HepG2 (cell line): ENCODE data around the gene SAMD8. TPM values are rescaled to one million over a fixed set of nuclear protein-coding genes. Genes with fewer than 3 reads are reported as not detected.

Source experiments
- ATAC-seq: fragments of 200-7000 bp; cut with Tn5 transposase; 3 replicates; pipeline ENCODE4 v1.9.1; 2020; ENCODE audit warnings: mild to moderate bottlenecking, moderate library complexity
- BruUV-seq: library from RNA; stranded (reverse); fragments of 400-500 nt; replicated peaks from 2 replicates; lab custom pipeline; 2021; lab: Mats Ljungman, UMichigan
- CTCF ChIA-PET: fragments of 300-600 bp; formaldehyde crosslinking; extraction: SDS; loops from one replicate; lab custom pipeline; 2021; ENCODE audit warnings: low total read pairs, inconsistent platforms, low intra/inter-chr PET ratio; lab: Yijun Ruan, JAX
- POLR2A ChIA-PET: fragments of 350-600 bp; sonication (Branson Sonifier 250); formaldehyde crosslinking; loops from one replicate; lab custom pipeline; 2020; ENCODE audit warnings: antibody characterized with exemption, inconsistent platforms; lab: Yijun Ruan, JAX
- DNase-seq: peaks from one replicate; pipeline ENCODE4 v3.0.0-alpha.2; 2015; ENCODE audit warnings: low spot score
- FAIRE-seq: peaks from 3 replicates; lab custom pipeline; 2011; peaks lifted over from hg19 to GRCh38; lab: Jason Lieb, UNC
- H2AFZ ChIP-seq: one replicate; pipeline ENCODE4 v1.6.1; 2011; ENCODE audit warnings: low read length, inconsistent platforms
- H3K27ac ChIP-seq: fragments of 300-600 bp; 3 replicates; pipeline ENCODE4 v1.8.0; 2011; ENCODE audit warnings: mixed run types, mild to moderate bottlenecking, mixed read lengths, low read length, inconsistent platforms; ENCODE audit not compliant: insufficient read depth; ENCODE audit errors: extremely low read length
- H3K27me3 ChIP-seq, 2 experiments: fragments of 200-600 bp in 1 of 2; 2 replicates in 1 of 2; 3 replicates in 1 of 2; pipeline versions ENCODE4 v1.6.0 to v1.8.0; 2011; ENCODE audit warnings: low read length in 2 of 2, mild to moderate bottlenecking in 2 of 2, moderate library complexity in 2 of 2, inconsistent platforms in 1 of 2; ENCODE audit not compliant: insufficient read depth in 2 of 2, control insufficient read depth in 1 of 2
- H3K36me3 ChIP-seq, 2 experiments: fragments of 200-600 bp in 1 of 2; replicated peaks in 1 of 2; 2 replicates in 1 of 2; 3 replicates in 1 of 2; pipeline versions ENCODE4 v1.5.1 to v1.8.0; 2011; ENCODE audit warnings: low read length in 2 of 2, inconsistent platforms in 1 of 2; ENCODE audit not compliant: insufficient read depth in 2 of 2, control insufficient read depth in 1 of 2
- H3K4me1 ChIP-seq: 2 replicates; pipeline ENCODE4 v1.5.1; 2012; ENCODE audit warnings: low read length, inconsistent platforms; ENCODE audit not compliant: insufficient read depth
- H3K4me2 ChIP-seq: 2 replicates; pipeline ENCODE4 v1.6.0; 2011; ENCODE audit warnings: low read depth, low read length, inconsistent platforms
- H3K4me3 ChIP-seq, 3 experiments: fragments of 200-600 bp in 1 of 3; sonication (generic), shearing (Covaris generic) in 1 of 3; replicated peaks in 1 of 3; 2 replicates each; pipeline ENCODE4 v1.5.1; 2011 to 2016; ENCODE audit warnings: low read length in 3 of 3, inconsistent platforms in 2 of 3, low read depth in 2 of 3, mild to moderate bottlenecking in 2 of 3, control low read depth in 1 of 3, mixed read lengths in 1 of 3; ENCODE audit not compliant: insufficient read depth in 1 of 3
- H3K79me2 ChIP-seq: one replicate; pipeline ENCODE4 v1.6.1; 2011; ENCODE audit warnings: low read length, inconsistent platforms; ENCODE audit not compliant: insufficient read depth
- H3K9ac ChIP-seq: 2 replicates; pipeline ENCODE4 v1.6.0; 2011; ENCODE audit warnings: mild to moderate bottlenecking, low read depth, low read length, inconsistent platforms; ENCODE audit not compliant: insufficient read depth
- H3K9me3 ChIP-seq: 2 replicates; pipeline ENCODE4 v1.5.1; 2012; ENCODE audit warnings: mild to moderate bottlenecking, low read length
- H4K20me1 ChIP-seq: 2 replicates; pipeline ENCODE4 v1.6.0; 2011; ENCODE audit warnings: inconsistent platforms, mild to moderate bottlenecking, low read length, moderate library complexity; ENCODE audit not compliant: insufficient read depth
- ASH2L ChIP-seq: fragments of 300-600, 200-600 bp; sonication (generic); IDR thresholded peaks from 2 replicates; pipeline ENCODE4 v1.7.0; 2017; ENCODE audit warnings: low read depth, mild to moderate bottlenecking, moderate library complexity, mixed read lengths, low read length; ENCODE audit not compliant: insufficient read length
- KMT2A ChIP-seq: sonication (generic); formaldehyde crosslinking; IDR thresholded peaks from 2 replicates; pipeline ENCODE4 v1.4.0; 2020; ENCODE audit warnings: missing genetic modification reagents
- NPAS2 ChIP-seq: sonication (generic); formaldehyde crosslinking; IDR thresholded peaks from 2 replicates; pipeline ENCODE4 v1.8.0; 2022; ENCODE audit warnings: mild to moderate bottlenecking, missing genetic modification reagents, borderline replicate concordance
- PLRG1 ChIP-seq: fragments of 450-650 bp; conservative IDR thresholded peaks from 2 replicates; pipeline ENCODE4 v1.6.1; 2016
- RFXANK ChIP-seq: IDR thresholded peaks from 2 replicates; pipeline ENCODE4 v1.6.1; 2016
- TGIF2 ChIP-seq: IDR thresholded peaks from 2 replicates; pipeline ENCODE4 v1.6.1; 2016; ENCODE audit warnings: control low read depth, missing compliant biosample characterization
- ZNF382 ChIP-seq: sonication (generic); formaldehyde crosslinking; IDR thresholded peaks from 2 replicates; pipeline ENCODE4 v1.5.0; 2020; ENCODE audit warnings: missing genetic modification reagents, mild to moderate bottlenecking, borderline replicate concordance
- ZNF781 ChIP-seq: sonication (generic); formaldehyde crosslinking; IDR thresholded peaks from 2 replicates; pipeline ENCODE4 v1.5.1; 2020; ENCODE audit warnings: borderline replicate concordance, mild to moderate bottlenecking, missing genetic modification reagents; ENCODE audit errors: not compliant biosample characterization
- WGBS: methylation state at CpG from one replicate; pipeline ENCODE4 v1.1.6; 2017; ENCODE audit warnings: low lambda C conversion rate; 5-methylcytosine and 5-hydroxymethylcytosine counted together
- in situ Hi-C: cut with HindIII; loops from 2 replicates; pipeline ENCODE4 v1.10.0; 2017; ENCODE audit warnings: low pct_unique_long_range_greater_than_20kb; ENCODE audit not compliant: extremely low pct_ligation_motif_present
- intact Hi-C: fragments of 100-400 bp; cut with micrococcal nuclease; formaldehyde crosslinking; loops from one replicate; pipeline ENCODE4 v1.10.0; 2022; ENCODE audit not compliant: unreplicated experiment
- polyA plus RNA-seq, 8 experiments: library from polyadenylated mRNA; depleted of rRNA in 3 of 8; stranded (reverse) in 7 of 8; unstranded in 1 of 8; fragments of >200 nt; fragmentation: Illumina TruSeq in 4 of 8; extraction: Trizol in 4 of 8; gene quantifications; 2 replicates each; pipeline versions ENCODE4 v1.2.1 to v1.2.3, GENCODE V29; 2011 to 2016; ENCODE audit warnings: low read depth in 4 of 8, missing spikeins in 1 of 8, mixed read lengths in 1 of 8; ENCODE audit not compliant: insufficient read depth in 1 of 8
- total RNA-seq, 5 experiments: library from RNA; depleted of rRNA; stranded (reverse); fragments of >200 nt; fragmentation: Illumina TruSeq; extraction: Trizol; gene quantifications; 2 replicates each; pipeline ENCODE4 v1.2.3, GENCODE V29; 2016; ENCODE audit warnings: low read depth in 1 of 5

The SAMD8 gene
- total and polyA plus RNA-seq, 2 of the 13 experiments (the other 11 are each of a cell fraction or from before 2014, with no cell fraction given): 10.4 to 13.2 TPM

GRCh38 chr10:75089634-75090033, 21.8 kb upstream of the SAMD8 start:
- intact Hi-C loops: no loop called here
- H3K79me2 ChIP-seq: no peaks in the 10 kb centered on the region
- H3K27me3 ChIP-seq: peaks cover 3 to 37% of the 10 kb centered on the region in 2 experiments; a peak in 3 of 5 replicates
- in situ Hi-C loops: loop anchor here (10.0 kb wide), 1 partner anchor 825 kb away; no protein-coding TSS in a partner anchor
- POLR2A ChIA-PET: no interaction called here
- no peak overlapping the region for H3K9ac ChIP-seq
- CTCF ChIA-PET: no interaction called here
- H3K27ac ChIP-seq: no peak overlapping the region
- TF ChIP-seq PLRG1: no peak
- no peak for TF ChIP-seq TGIF2
- no peak for TF ChIP-seq ASH2L
- no peak for TF ChIP-seq ZNF781 (CRISPR knock-in tag)
- TF ChIP-seq NPAS2: no peak
- no peak for TF ChIP-seq ZNF382 (CRISPR knock-in tag)
- TF ChIP-seq RFXANK (CRISPR knock-in tag): no peak
- no peak overlapping the region for H2AFZ ChIP-seq
- H3K36me3 ChIP-seq: no peaks in the 10 kb centered on the region
- no TSS peak for BruUV-seq
- 37% methylated on average over 3 of the region's 6 CpGs for WGBS
- peaks cover 27% of the 10 kb centered on the region for H3K4me1 ChIP-seq
- H4K20me1 ChIP-seq: no peaks in the 10 kb centered on the region
- ATAC-seq (no peak), DNase-seq (no peak), FAIRE-seq (no peak)
- H3K9me3 ChIP-seq: no peaks in the 10 kb centered on the region
- H3K4me3 ChIP-seq: no peak overlapping the region
- no peak overlapping the region for H3K4me2 ChIP-seq

GRCh38 chr10:75091146-75091545, 20.3 kb upstream of the SAMD8 start:
- Histone ChIP-seq H3K27ac (no peak overlapping the region), H3K4me1 (peaks cover 30% of the 10 kb centered on the region), H3K27me3 (peaks cover 2 to 24% of the 10 kb centered on the region in 2 experiments; a peak in 3 of 5 replicates), H3K4me2 (no peak overlapping the region), H2AFZ (no peak overlapping the region), H3K79me2 (no peaks in the 10 kb centered on the region), H3K9ac (no peak overlapping the region), H3K36me3 (no peaks in the 10 kb centered on the region), H3K4me3 (no peak overlapping the region), H4K20me1 (no peaks in the 10 kb centered on the region), H3K9me3 (no peaks in the 10 kb centered on the region)
- CTCF ChIA-PET: no interaction called here
- BruUV-seq: no TSS peak
- 74% methylated on average over 3 of the region's 3 CpGs for WGBS
- DNase-seq: no peak
- FAIRE-seq: no peak
- POLR2A ChIA-PET: no interaction called here
- ATAC-seq: no peak
- in situ Hi-C loops: loop anchor here (10.0 kb wide), 1 partner anchor 826 kb away; no protein-coding TSS in a partner anchor
- TF ChIP-seq KMT2A (CRISPR knock-in tag): no peak
- intact Hi-C loops: no loop called here
